22Rv1 (cell line): ENCODE data around the gene CES2.

Source experiments
- H3K27ac ChIP-seq: fragments of 450-650 bp; 2 replicates; pipeline ENCODE4 v1.5.1; 2017
- CTCF ChIP-seq: fragments of 450-650 bp; IDR thresholded peaks from 2 replicates; pipeline ENCODE4 v1.5.1; 2017; ENCODE audit warnings: mild to moderate bottlenecking
- ZFX ChIP-seq: fragments of 450-650 bp; IDR thresholded peaks from 2 replicates; pipeline ENCODE4 v1.6.1; 2017; ENCODE audit warnings: antibody characterized with exemption, borderline replicate concordance

CES2 gene

GRCh38 chr16:66932076-66932475, 3.2 kb upstream of the CES2 start:
- H3K27ac ChIP-seq, result no peak overlapping the region
- no peak for TF ChIP-seq CTCF
- no peak for TF ChIP-seq ZFX

- H3K27ac ChIP-seq, result peak overlapping the region; percentile 70
- TF ChIP-seq CTCF, result no peak
- no peak for TF ChIP-seq ZFX
These were observed 1.6 kb upstream of the CES2 start for GRCh38 chr16:66933776-66934137.

- TF ChIP-seq ZFX (no peak), CTCF (no peak)
- peak within 1 kb of the TSS; percentile 70 for H3K27ac ChIP-seq
These were observed 1.0 kb upstream of the CES2 start, which contains the start of gene CIAO2B for GRCh38 chr16:66934138-66934838. TSS of gene CIAO2B (minus strand) at chr16:66934402. CDS start at chr16:66934364, 38 bp downstream.

GRCh38 chr16:66934839-66935313, 440 bp upstream of the CES2 start:
- H3K27ac ChIP-seq, result peak overlapping the region; percentile 70

- TF ChIP-seq CTCF (no peak), ZFX (no peak)
- no peak overlapping the region for H3K27ac ChIP-seq
These were observed 1.1 kb downstream of the CES2 start for GRCh38 chr16:66936462-66936861.

- TF ChIP-seq CTCF (no peak), ZFX (no peak)
- H3K27ac ChIP-seq, result no peak overlapping the region
These were observed 1.7 kb downstream of the CES2 start for GRCh38 chr16:66936889-66937554.

- no peak overlapping the region for H3K27ac ChIP-seq
- TF ChIP-seq ZFX, result no peak
- TF ChIP-seq CTCF, result no peak
These were observed 2.5 kb downstream of the CES2 start for GRCh38 chr16:66937725-66938337.
